Glutamatergic neuron (in vitro differentiated cells): Measurements from ENCODE around the gene NFATC1. TPM values are rescaled to one million over a fixed set of nuclear protein-coding genes. Genes with fewer than 3 reads are reported as not detected.

Experiments
- DNase-seq: peaks from one replicate; pipeline ENCODE4 v3.0.0; 2022
- H3K27ac Mint-ChIP-seq: one replicate; pipeline ENCODE4 v1.8.0; 2020; ENCODE audit warnings: mild to moderate bottlenecking, mixed read lengths, inconsistent platforms; ENCODE audit not compliant: unreplicated experiment
- H3K27me3 Mint-ChIP-seq: one replicate; pipeline ENCODE4 v1.8.0; 2020; ENCODE audit warnings: mild to moderate bottlenecking, moderate library complexity, mixed read lengths, inconsistent platforms; ENCODE audit not compliant: unreplicated experiment
- H3K36me3 Mint-ChIP-seq: one replicate; pipeline ENCODE4 v1.8.0; 2020; ENCODE audit warnings: mild to moderate bottlenecking, mixed read lengths, inconsistent platforms; ENCODE audit not compliant: unreplicated experiment
- H3K4me1 Mint-ChIP-seq: one replicate; pipeline ENCODE4 v1.8.0; 2020; ENCODE audit warnings: mild to moderate bottlenecking, low read depth, mixed read lengths, inconsistent platforms; ENCODE audit not compliant: unreplicated experiment
- H3K4me3 Mint-ChIP-seq: one replicate; pipeline ENCODE4 v1.8.0; 2020; ENCODE audit warnings: mild to moderate bottlenecking, mixed read lengths, inconsistent platforms; ENCODE audit not compliant: unreplicated experiment
- H3K9me3 Mint-ChIP-seq: one replicate; pipeline ENCODE4 v1.8.0; 2020; ENCODE audit warnings: mild to moderate bottlenecking, moderate library complexity, mixed read lengths, inconsistent platforms; ENCODE audit not compliant: unreplicated experiment
- total RNA-seq: library from RNA; stranded (reverse); fragmentation: NEBNext Ultra II Directional; extraction: Animal tissue kit (Norgen Biotek cat#: 25700); gene quantifications from one replicate; pipeline ENCODE4 v1.2.1, GENCODE V29; 2021; ENCODE audit not compliant: unreplicated experiment
- TF ChIP-seq, protein P1 (sequence below): fragments of 200-600 bp; sonication (generic); IDR thresholded peaks from one replicate; pipeline ENCODE4 v1.5.0; 2021; ENCODE audit not compliant: partially characterized antibody, unreplicated experiment

The NFATC1 gene
- total RNA-seq, 1 donor from 2014 or later, result 5.3 TPM

- no peak overlapping the region for H3K27ac Mint-ChIP-seq
- peaks cover 2% of the 10 kb centered on the region for H3K4me1 Mint-ChIP-seq
- H3K27me3 Mint-ChIP-seq, result peaks cover 7% of the 10 kb centered on the region
- peaks cover 26% of the 10 kb centered on the region for H3K36me3 Mint-ChIP-seq
- TF ChIP-seq, protein P1, sequence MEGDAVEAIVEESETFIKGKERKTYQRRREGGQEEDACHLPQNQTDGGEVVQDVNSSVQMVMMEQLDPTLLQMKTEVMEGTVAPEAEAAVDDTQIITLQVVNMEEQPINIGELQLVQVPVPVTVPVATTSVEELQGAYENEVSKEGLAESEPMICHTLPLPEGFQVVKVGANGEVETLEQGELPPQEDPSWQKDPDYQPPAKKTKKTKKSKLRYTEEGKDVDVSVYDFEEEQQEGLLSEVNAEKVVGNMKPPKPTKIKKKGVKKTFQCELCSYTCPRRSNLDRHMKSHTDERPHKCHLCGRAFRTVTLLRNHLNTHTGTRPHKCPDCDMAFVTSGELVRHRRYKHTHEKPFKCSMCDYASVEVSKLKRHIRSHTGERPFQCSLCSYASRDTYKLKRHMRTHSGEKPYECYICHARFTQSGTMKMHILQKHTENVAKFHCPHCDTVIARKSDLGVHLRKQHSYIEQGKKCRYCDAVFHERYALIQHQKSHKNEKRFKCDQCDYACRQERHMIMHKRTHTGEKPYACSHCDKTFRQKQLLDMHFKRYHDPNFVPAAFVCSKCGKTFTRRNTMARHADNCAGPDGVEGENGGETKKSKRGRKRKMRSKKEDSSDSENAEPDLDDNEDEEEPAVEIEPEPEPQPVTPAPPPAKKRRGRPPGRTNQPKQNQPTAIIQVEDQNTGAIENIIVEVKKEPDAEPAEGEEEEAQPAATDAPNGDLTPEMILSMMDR, result no peak
- DNase-seq, result no peak
- H3K9me3 Mint-ChIP-seq, result peaks cover 9% of the 10 kb centered on the region
- no peak overlapping the region for H3K4me3 Mint-ChIP-seq
Observed at GRCh38 chr18:79367989-79368388, 27.7 kb upstream of the NFATC1 start.

GRCh38 chr18:79368681-79369080 lies 27.0 kb upstream of the NFATC1 start:
- peaks cover 20% of the 10 kb centered on the region for H3K36me3 Mint-ChIP-seq

DNA sequence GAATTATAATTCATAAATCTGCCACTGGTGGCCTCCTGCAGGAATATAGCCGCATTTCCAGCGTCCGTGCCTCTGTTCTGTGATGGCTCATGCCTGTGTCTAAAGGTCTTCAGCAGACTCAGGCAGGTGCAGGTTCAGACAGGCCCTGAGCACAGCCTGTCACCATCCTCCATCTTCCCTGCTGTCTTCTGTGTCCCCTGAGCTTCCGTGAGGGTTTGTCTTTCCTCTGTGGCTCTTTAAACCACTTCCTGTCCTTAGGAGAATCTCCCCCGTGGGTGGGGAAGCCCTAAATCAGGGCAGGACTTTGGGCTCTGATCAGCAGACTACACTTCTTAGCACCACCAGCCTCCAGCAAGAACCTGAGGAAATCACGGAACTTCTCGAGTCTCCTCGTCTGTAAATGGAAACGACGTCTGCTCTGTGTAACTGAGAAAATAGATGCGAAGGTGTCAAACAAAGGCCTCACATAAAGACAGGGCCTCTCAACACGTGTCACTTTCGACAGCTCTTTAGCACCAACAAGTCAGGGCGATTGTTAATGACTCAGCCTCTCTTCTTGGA lies 24.1 kb upstream of the NFATC1 start:
- Mint-ChIP-seq H3K9me3 (peaks cover 1% of the 10 kb centered on the region), H3K4me1 (peaks cover 2% of the 10 kb centered on the region), H3K4me3 (no peak overlapping the region), H3K27me3 (peaks cover 3% of the 10 kb centered on the region), H3K27ac (no peak overlapping the region), H3K36me3 (peaks cover 9% of the 10 kb centered on the region)
- TF ChIP-seq, protein P1, result no peak
- DNase-seq, result no peak

More at GRCh38 chr18:79368681-79369080, 27.0 kb upstream of the NFATC1 start:
- H3K4me1 Mint-ChIP-seq, result peaks cover 2% of the 10 kb centered on the region
- TF ChIP-seq, protein P1, result no peak
- no peak overlapping the region for H3K27ac Mint-ChIP-seq
- peaks cover 3% of the 10 kb centered on the region for H3K27me3 Mint-ChIP-seq
- DNase-seq, result no peak
- peaks cover 4% of the 10 kb centered on the region for H3K9me3 Mint-ChIP-seq
- no peak overlapping the region for H3K4me3 Mint-ChIP-seq

DNA sequence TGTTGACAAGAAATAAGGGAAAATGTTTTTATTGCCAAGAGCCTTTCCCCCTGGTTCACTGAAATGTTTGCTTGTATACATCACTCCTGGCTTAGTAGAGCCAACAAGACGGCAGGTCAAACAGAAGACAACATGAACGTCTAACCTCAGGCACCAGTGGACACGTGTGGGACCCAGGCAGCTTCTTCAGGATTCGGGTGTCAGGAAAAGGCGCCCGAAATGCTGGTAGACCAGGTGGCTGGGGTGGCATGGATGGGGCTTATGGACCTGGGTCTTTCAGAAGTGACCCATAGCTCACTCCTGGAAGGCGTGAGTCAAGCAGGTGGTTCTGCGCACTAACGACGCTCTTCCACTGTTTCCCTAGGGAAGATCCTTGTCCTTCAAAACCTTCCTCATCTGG lies 23.3 kb upstream of the NFATC1 start:
- no peak overlapping the region for H3K4me3 Mint-ChIP-seq
- DNase-seq, result no peak
- H3K27me3 Mint-ChIP-seq, result peaks cover 3% of the 10 kb centered on the region
- H3K27ac Mint-ChIP-seq, result no peak overlapping the region
- peaks cover 1% of the 10 kb centered on the region for H3K9me3 Mint-ChIP-seq
- H3K4me1 Mint-ChIP-seq, result peaks cover 2% of the 10 kb centered on the region
- H3K36me3 Mint-ChIP-seq, result peaks cover 8% of the 10 kb centered on the region
- TF ChIP-seq, protein P1, result no peak

GRCh38 chr18:79372991-79373390 lies 22.7 kb upstream of the NFATC1 start:
- Mint-ChIP-seq H3K36me3 (peaks cover 8% of the 10 kb centered on the region), H3K27me3 (peaks cover 3% of the 10 kb centered on the region), H3K27ac (no peak overlapping the region), H3K4me1 (peaks cover 2% of the 10 kb centered on the region), H3K4me3 (no peak overlapping the region), H3K9me3 (peaks cover 1% of the 10 kb centered on the region)
- no peak for DNase-seq
- TF ChIP-seq, protein P1, result no peak
